H9 (cell line): ENCODE data around the gene SRRM3. TPM values are rescaled to one million over a fixed set of nuclear protein-coding genes. Genes with fewer than 3 reads are reported as not detected.

ENCODE experiments used
- DNase-seq: peaks from one replicate; pipeline ENCODE4 v3.0.0-alpha.2; 2017
- H2AFZ ChIP-seq: one replicate; pipeline ENCODE4 v1.6.1; 2013; ENCODE audit warnings: mild to moderate bottlenecking, low read length, control low read depth, moderate library complexity
- H2AK5ac ChIP-seq: 2 replicates; pipeline ENCODE4 v1.6.1; 2013; ENCODE audit warnings: low read length, control low read depth, mixed read lengths; ENCODE audit not compliant: insufficient read length
- H2BK120ac ChIP-seq: one replicate; pipeline ENCODE4 v1.6.1; 2013; ENCODE audit warnings: low read depth, mild to moderate bottlenecking, low read length, control low read depth, inconsistent platforms; ENCODE audit not compliant: poor library complexity, severe bottlenecking
- H2BK12ac ChIP-seq: 2 replicates; pipeline ENCODE4 v1.6.1; 2013; ENCODE audit warnings: low read length, control low read depth, mixed read lengths, low read depth; ENCODE audit not compliant: insufficient read length
- H2BK15ac ChIP-seq: 2 replicates; pipeline ENCODE4 v1.6.1; 2013; ENCODE audit warnings: low read depth, low read length, control low read depth
- H2BK20ac ChIP-seq: one replicate; pipeline ENCODE4 v1.6.1; 2013; ENCODE audit warnings: low read depth, mild to moderate bottlenecking, low read length, control low read depth, inconsistent platforms; ENCODE audit not compliant: poor library complexity, severe bottlenecking
- H2BK5ac ChIP-seq: 2 replicates; pipeline ENCODE4 v1.6.1; 2013; ENCODE audit warnings: low read length, control low read depth, mixed read lengths; ENCODE audit not compliant: insufficient read length
- H3K14ac ChIP-seq: 2 replicates; pipeline ENCODE4 v1.6.1; 2013; ENCODE audit warnings: low read length, control low read depth; ENCODE audit not compliant: insufficient read depth
- H3K18ac ChIP-seq: 2 replicates; pipeline ENCODE4 v1.6.1; 2013; ENCODE audit warnings: low read depth, mild to moderate bottlenecking, mixed read lengths, low read length, control low read depth; ENCODE audit not compliant: insufficient read length
- H3K23ac ChIP-seq: 2 replicates; pipeline ENCODE4 v1.6.1; 2013; ENCODE audit warnings: low read length, control low read depth, mixed read lengths, low read depth; ENCODE audit not compliant: insufficient read length
- H3K23me2 ChIP-seq: 2 replicates; pipeline ENCODE4 v1.6.1; 2013; ENCODE audit warnings: low read depth, mild to moderate bottlenecking, mixed read lengths, low read length, control low read depth; ENCODE audit not compliant: insufficient read length, poor library complexity, severe bottlenecking
- H3K27ac ChIP-seq: 2 replicates; pipeline ENCODE4 v1.5.1; 2013; ENCODE audit warnings: low read length, control low read depth, mixed read lengths, low read depth; ENCODE audit not compliant: insufficient read length
- H3K27me3 ChIP-seq: 2 replicates; pipeline ENCODE4 v1.6.1; 2013; ENCODE audit warnings: low read length, control low read depth, inconsistent platforms; ENCODE audit not compliant: insufficient read depth
- H3K4ac ChIP-seq: 2 replicates; pipeline ENCODE4 v1.6.1; 2013; ENCODE audit warnings: low read depth, mild to moderate bottlenecking, control low read depth, inconsistent platforms, low read length, moderate library complexity
- H3K4me1 ChIP-seq: 2 replicates; pipeline ENCODE4 v1.6.1; 2013; ENCODE audit warnings: low read length, control low read depth, inconsistent platforms; ENCODE audit not compliant: insufficient read depth
- H3K4me2 ChIP-seq: 2 replicates; pipeline ENCODE4 v1.6.1; 2013; ENCODE audit warnings: low read length, control low read depth, mixed read lengths; ENCODE audit not compliant: insufficient read length, insufficient read depth
- H3K56ac ChIP-seq: 2 replicates; pipeline ENCODE4 v1.6.1; 2013; ENCODE audit warnings: low read depth, mild to moderate bottlenecking, mixed read lengths, low read length, control low read depth; ENCODE audit not compliant: insufficient read length
- H3K79me1 ChIP-seq: 2 replicates; pipeline ENCODE4 v1.6.1; 2013; ENCODE audit warnings: low read depth, mild to moderate bottlenecking, moderate library complexity, low read length, control low read depth, inconsistent platforms; ENCODE audit not compliant: insufficient read depth, poor library complexity, severe bottlenecking
- H3K79me2 ChIP-seq: 2 replicates; pipeline ENCODE4 v1.6.1; 2013; ENCODE audit warnings: low read length, control low read depth, inconsistent platforms; ENCODE audit not compliant: insufficient read depth
- H3K9ac ChIP-seq: 2 replicates; pipeline ENCODE4 v1.6.1; 2013; ENCODE audit warnings: low read length, control low read depth, mixed read lengths; ENCODE audit not compliant: insufficient read length; ENCODE audit errors: extremely low read depth
- H3K9me3 ChIP-seq: one replicate; pipeline ENCODE4 v1.6.1; 2013; ENCODE audit warnings: low read depth, low read length, inconsistent platforms; ENCODE audit not compliant: control insufficient read depth
- H3T11ph ChIP-seq: one replicate; pipeline ENCODE4 v1.6.1; 2013; ENCODE audit warnings: mild to moderate bottlenecking, low read length, control low read depth, inconsistent platforms
- H4K20me1 ChIP-seq: one replicate; pipeline ENCODE4 v1.6.1; 2013; ENCODE audit not compliant: control insufficient read depth, insufficient read length, insufficient read depth
- H4K5ac ChIP-seq: 2 replicates; pipeline ENCODE4 v1.6.1; 2013; ENCODE audit warnings: low read depth, mild to moderate bottlenecking, mixed read lengths, low read length, control low read depth; ENCODE audit not compliant: insufficient read length
- H4K8ac ChIP-seq: replicated peaks from 2 replicates; pipeline ENCODE4 v1.6.1; 2013; ENCODE audit warnings: low read length, control low read depth, mixed read lengths, low read depth; ENCODE audit not compliant: insufficient read length
- H4K91ac ChIP-seq: 2 replicates; pipeline ENCODE4 v1.6.1; 2013; ENCODE audit warnings: low read depth, mild to moderate bottlenecking, moderate library complexity, mixed read lengths, low read length, control low read depth; ENCODE audit not compliant: insufficient read length
- H3K27ac Mint-ChIP-seq, 3 experiments: 2 replicates in 2 of 3; 3 replicates in 1 of 3; pipeline ENCODE4 v1.8.0; 2020 to 2021; ENCODE audit warnings: mixed read lengths in 3 of 3, mild to moderate bottlenecking in 1 of 3, moderate library complexity in 1 of 3
- H3K27me3 Mint-ChIP-seq: 2 replicates; pipeline ENCODE4 v1.8.0; 2021; ENCODE audit warnings: low read depth, mild to moderate bottlenecking, moderate library complexity, mixed read lengths
- H3K36me3 Mint-ChIP-seq, 3 experiments: 2 replicates in 2 of 3; 3 replicates in 1 of 3; pipeline ENCODE4 v1.8.0; 2020 to 2021; ENCODE audit warnings: low read depth in 3 of 3, mixed read lengths in 3 of 3; ENCODE audit not compliant: insufficient read depth in 1 of 3
- H3K4me1 Mint-ChIP-seq, 2 experiments: 2 replicates each; pipeline ENCODE4 v1.8.0; 2020; ENCODE audit warnings: mixed read lengths in 2 of 2
- H3K4me3 Mint-ChIP-seq, 2 experiments: 2 replicates in 1 of 2; 3 replicates in 1 of 2; pipeline ENCODE4 v1.8.0; 2020 to 2021; ENCODE audit warnings: mild to moderate bottlenecking in 2 of 2, mixed read lengths in 2 of 2, moderate library complexity in 1 of 2
- H3K9me3 Mint-ChIP-seq, 2 experiments: 2 replicates in 1 of 2; 3 replicates in 1 of 2; pipeline ENCODE4 v1.8.0; 2020; ENCODE audit warnings: mild to moderate bottlenecking in 2 of 2, mixed read lengths in 2 of 2, moderate library complexity in 1 of 2
- WGBS: extraction: QIAGEN DNeasy Blood & Tissue Kit; methylation state at CpG from one replicate; pipeline ENCODE4 v1.1.7; 2013; ENCODE audit warnings: missing lambda C conversion rate, low lambda C conversion rate, mixed read lengths; ENCODE audit not compliant: insufficient read length; ENCODE audit errors: extremely low coverage; 5-methylcytosine and 5-hydroxymethylcytosine counted together
- total RNA-seq: library from RNA; stranded (reverse); gene quantifications from 2 replicates; pipeline ENCODE4 v1.2.1, GENCODE V29; 2021
- TF ChIP-seq, protein P1 (sequence below): fragments of 200-600 bp; sonication (generic); conservative IDR thresholded peaks from 3 replicates; pipeline ENCODE4 v1.8.0; 2021; ENCODE audit warnings: antibody characterized with exemption, mild to moderate bottlenecking

Gene SRRM3
- total RNA-seq, 1 experiment from 2014 or later: 11.0 TPM

DNA sequence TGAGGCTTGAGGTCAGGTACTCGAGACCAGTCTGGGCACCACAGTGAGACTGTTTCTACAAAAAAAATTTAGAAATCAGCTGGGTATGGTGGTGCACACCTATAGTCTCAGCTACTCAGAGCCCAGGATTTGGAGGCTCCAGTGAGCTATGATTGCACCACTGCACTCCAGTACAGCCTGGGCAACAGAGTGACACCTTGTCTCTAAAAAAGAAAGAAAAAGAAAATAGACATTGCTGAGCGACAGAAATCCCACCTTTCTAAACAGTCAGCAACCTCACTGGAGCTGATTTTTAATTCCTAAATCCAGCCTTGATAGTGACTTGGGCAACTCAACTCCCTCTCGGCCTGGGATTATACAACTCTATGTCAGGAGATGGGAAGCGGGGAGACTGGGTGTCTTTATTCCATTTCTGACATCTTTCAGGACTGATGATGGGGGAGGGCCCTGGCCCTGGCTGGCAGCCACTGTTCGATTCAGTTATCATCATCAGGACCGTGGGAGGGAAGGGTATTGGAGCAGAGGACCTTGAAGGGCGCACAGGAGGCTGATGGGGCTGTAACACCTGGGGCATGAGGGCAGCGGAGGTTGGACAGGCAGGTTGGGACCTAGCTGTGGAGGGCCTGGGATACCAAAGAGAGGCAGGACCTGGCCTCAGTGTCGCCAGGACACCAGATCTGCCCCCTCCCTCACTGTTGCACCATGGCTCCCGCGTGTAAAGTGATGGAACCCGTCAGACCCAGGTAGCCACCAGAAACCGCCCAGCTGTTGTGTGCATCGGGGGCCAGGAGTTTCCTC lies 115.5 kb downstream of the SRRM3 start:
- Histone ChIP-seq H3K23me2 (peaks cover 3% of the 10 kb centered on the region), H4K8ac (no peak overlapping the region), H3K14ac (peak overlapping the region; percentile 75), H3K9me3 (no peaks in the 10 kb centered on the region), H4K5ac (no peak overlapping the region), H3K27ac (peak overlapping the region; percentile 8), H4K91ac (no peak overlapping the region), H3T11ph (no peak overlapping the region), H2BK120ac (no peak overlapping the region), H2BK5ac (no peak overlapping the region), H3K56ac (no peak overlapping the region), H3K9ac (peak overlapping the region; percentile 14), H3K79me1 (no peaks in the 10 kb centered on the region), H3K27me3 (no peaks in the 10 kb centered on the region), H2AK5ac (no peak overlapping the region), H3K4me2 (peak overlapping the region; percentile 22), H2BK15ac (no peak overlapping the region), H2AFZ (no peak overlapping the region), H3K18ac (peak overlapping the region; percentile 83), H3K79me2 (no peaks in the 10 kb centered on the region), H3K4ac (no peak overlapping the region), H3K4me1 (peaks cover 4% of the 10 kb centered on the region; the same call in 1 of the 2 replicates), H4K20me1 (no peaks in the 10 kb centered on the region), H3K23ac (no peak overlapping the region), H2BK12ac (no peak overlapping the region), H2BK20ac (no peak overlapping the region)
- Mint-ChIP-seq H3K27me3 (no peaks in the 10 kb centered on the region), H3K4me1 (peaks cover 25 to 26% of the 10 kb centered on the region in 2 experiments), H3K27ac (peak overlapping the region; percentile 94 to 98 (median 98)), H3K4me3 (peak overlapping the region; percentile 73 to 92), H3K9me3 (no peaks in the 10 kb centered on the region), H3K36me3 (peaks cover 2 to 10% (median 3%) of the 10 kb centered on the region in 3 experiments; a peak in 4 of 7 replicates)
- TF ChIP-seq, protein P1, sequence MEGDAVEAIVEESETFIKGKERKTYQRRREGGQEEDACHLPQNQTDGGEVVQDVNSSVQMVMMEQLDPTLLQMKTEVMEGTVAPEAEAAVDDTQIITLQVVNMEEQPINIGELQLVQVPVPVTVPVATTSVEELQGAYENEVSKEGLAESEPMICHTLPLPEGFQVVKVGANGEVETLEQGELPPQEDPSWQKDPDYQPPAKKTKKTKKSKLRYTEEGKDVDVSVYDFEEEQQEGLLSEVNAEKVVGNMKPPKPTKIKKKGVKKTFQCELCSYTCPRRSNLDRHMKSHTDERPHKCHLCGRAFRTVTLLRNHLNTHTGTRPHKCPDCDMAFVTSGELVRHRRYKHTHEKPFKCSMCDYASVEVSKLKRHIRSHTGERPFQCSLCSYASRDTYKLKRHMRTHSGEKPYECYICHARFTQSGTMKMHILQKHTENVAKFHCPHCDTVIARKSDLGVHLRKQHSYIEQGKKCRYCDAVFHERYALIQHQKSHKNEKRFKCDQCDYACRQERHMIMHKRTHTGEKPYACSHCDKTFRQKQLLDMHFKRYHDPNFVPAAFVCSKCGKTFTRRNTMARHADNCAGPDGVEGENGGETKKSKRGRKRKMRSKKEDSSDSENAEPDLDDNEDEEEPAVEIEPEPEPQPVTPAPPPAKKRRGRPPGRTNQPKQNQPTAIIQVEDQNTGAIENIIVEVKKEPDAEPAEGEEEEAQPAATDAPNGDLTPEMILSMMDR: no peak
- WGBS: no CpG with 5 or more reads among the region's 14 CpGs
- no peak for DNase-seq
